Endothelial cell of umbilical vein (primary cell): ENCODE measurements around the gene COL4A2. TPM values are rescaled to one million over a fixed set of nuclear protein-coding genes. Genes with fewer than 3 reads are reported as not detected.

Source experiments
- BruUV-seq: library from RNA; stranded (reverse); fragments of 400-500 nt; replicated peaks from 2 replicates; lab custom pipeline; 2021; lab: Mats Ljungman, UMichigan
- CTCF ChIA-PET: fragments of 300-600, 350-600 bp; sonication (Branson Sonifier 250); formaldehyde crosslinking; loops from one replicate; lab custom pipeline; 2021; ENCODE audit warnings: antibody characterized with exemption, inconsistent platforms; lab: Charles Lee
- POLR2A ChIA-PET: fragments of 300-600, 350-600 bp; sonication (Branson Sonifier 250); formaldehyde crosslinking; loops from one replicate; lab custom pipeline; 2021; ENCODE audit warnings: antibody characterized with exemption, inconsistent platforms; lab: Charles Lee
- DNase-seq: peaks from one replicate; pipeline ENCODE4 v3.0.0-alpha.2; 2011; ENCODE audit warnings: low read depth, low spot score
- FAIRE-seq: peaks from 2 replicates; lab custom pipeline; 2011; peaks lifted over from hg19 to GRCh38; lab: Jason Lieb, UNC
- H2AFZ ChIP-seq: 2 replicates; pipeline ENCODE4 v1.6.0; 2012; ENCODE audit warnings: low read depth, low read length, control low read depth, inconsistent platforms
- H3K27ac ChIP-seq: 2 replicates; pipeline ENCODE4 v1.5.1; 2011; ENCODE audit warnings: low read depth, mild to moderate bottlenecking, control low read depth, low read length, moderate library complexity; ENCODE audit not compliant: insufficient read depth
- H3K27me3 ChIP-seq, 2 experiments: 2 replicates each; pipeline versions ENCODE4 v1.6.0 to v1.6.1; 2011; ENCODE audit warnings: low read length in 2 of 2, mixed read lengths in 1 of 2; ENCODE audit not compliant: control insufficient read depth in 2 of 2, insufficient read depth in 2 of 2
- H3K36me3 ChIP-seq, 2 experiments: 2 replicates in 1 of 2; 3 replicates in 1 of 2; pipeline ENCODE4 v1.5.1; 2011; ENCODE audit warnings: low read length in 2 of 2, mild to moderate bottlenecking in 1 of 2, moderate library complexity in 1 of 2; ENCODE audit not compliant: control insufficient read depth in 2 of 2, insufficient read depth in 2 of 2; ENCODE audit errors: extremely low read depth in 1 of 2
- H3K4me1 ChIP-seq: 3 replicates; pipeline ENCODE4 v1.5.1; 2011; ENCODE audit warnings: mild to moderate bottlenecking, low read length; ENCODE audit not compliant: control insufficient read depth, insufficient read depth; ENCODE audit errors: extremely low read depth
- H3K4me2 ChIP-seq: 2 replicates; pipeline ENCODE4 v1.6.1; 2011; ENCODE audit warnings: low read length, control low read depth, mixed read lengths; ENCODE audit not compliant: insufficient read depth
- H3K4me3 ChIP-seq, 3 experiments: fragments of 200-600 bp in 1 of 3; sonication (generic), shearing (Covaris generic) in 1 of 3; replicated peaks in 1 of 3; 2 replicates each; pipeline ENCODE4 v1.5.1; 2011 to 2016; ENCODE audit warnings: control low read depth in 3 of 3, low read length in 3 of 3, mild to moderate bottlenecking in 2 of 3, inconsistent platforms in 1 of 3, low read depth in 1 of 3, moderate library complexity in 1 of 3; ENCODE audit not compliant: insufficient read depth in 1 of 3
- H3K79me2 ChIP-seq: 2 replicates; pipeline ENCODE4 v1.6.0; 2012; ENCODE audit warnings: low read length, inconsistent platforms; ENCODE audit not compliant: control insufficient read depth, insufficient read depth
- H3K9ac ChIP-seq: replicated peaks from 2 replicates; pipeline ENCODE3; 2011; ENCODE audit warnings: low read length, control low read depth; ENCODE audit not compliant: insufficient read depth; ENCODE audit errors: extremely low read depth
- H3K9me1 ChIP-seq: replicated peaks from 3 replicates; pipeline ENCODE4 v1.6.0; 2011; ENCODE audit warnings: mild to moderate bottlenecking, low read length; ENCODE audit not compliant: control insufficient read depth, insufficient read depth; ENCODE audit errors: extremely low read depth
- H3K9me3 ChIP-seq: replicated peaks from 2 replicates; pipeline ENCODE4 v1.5.1; 2012; ENCODE audit warnings: low read length, inconsistent platforms; ENCODE audit not compliant: control insufficient read depth, insufficient read depth
- H4K20me1 ChIP-seq: replicated peaks from 2 replicates; pipeline ENCODE3; 2011; ENCODE audit warnings: mild to moderate bottlenecking, low read length; ENCODE audit not compliant: control insufficient read depth, insufficient read depth; ENCODE audit errors: extremely low read depth
- EZH2 ChIP-seq: IDR thresholded peaks from 2 replicates; pipeline ENCODE4 v1.6.1; 2012; ENCODE audit warnings: borderline replicate concordance, low read depth, mild to moderate bottlenecking, moderate library complexity, low read length, inconsistent platforms; ENCODE audit not compliant: severe bottlenecking
- FOS ChIP-seq: IDR thresholded peaks from 2 replicates; pipeline ENCODE4 v1.6.1; 2011; ENCODE audit warnings: mild to moderate bottlenecking, low read length, moderate library complexity, borderline replicate concordance; ENCODE audit not compliant: insufficient read depth
- GATA2 ChIP-seq: IDR thresholded peaks from 2 replicates; pipeline ENCODE4 v1.7.0; 2011; ENCODE audit warnings: low read depth, mild to moderate bottlenecking, moderate library complexity, mixed read lengths, low read length; ENCODE audit not compliant: insufficient read length, insufficient read depth
- JUN ChIP-seq: IDR thresholded peaks from 2 replicates; pipeline ENCODE4 v1.6.1; 2011; ENCODE audit warnings: borderline replicate concordance, low read depth; ENCODE audit not compliant: insufficient read length, insufficient read depth
- POLR2A ChIP-seq: IDR thresholded peaks from 2 replicates; pipeline ENCODE4 v1.6.1; 2012; ENCODE audit warnings: low read depth, mild to moderate bottlenecking, control low read depth, low read length
- POLR2AphosphoS5 ChIP-seq: IDR thresholded peaks from 2 replicates; pipeline ENCODE4 v1.6.1; 2012; ENCODE audit warnings: low read depth, mild to moderate bottlenecking, control low read depth, low read length, moderate library complexity; ENCODE audit not compliant: insufficient read depth
- dilution Hi-C: fragments of 300-500 bp; cut with MboI; formaldehyde crosslinking; loops from one replicate; pipeline ENCODE4 v1.15.0; 2019; ENCODE audit warnings: low sequenced_read_pairs; ENCODE audit not compliant: extremely low pct_ligation_motif_present
- intact Hi-C: fragments of 100-400 bp; cut with micrococcal nuclease; formaldehyde crosslinking; loops from one replicate; pipeline ENCODE4 v1.10.0; 2022
- polyA plus RNA-seq, 4 experiments: library from polyadenylated mRNA; depleted of rRNA in 3 of 4; stranded (reverse) in 3 of 4; unstranded in 1 of 4; fragments of >200 nt; gene quantifications; 2 replicates each; pipeline versions ENCODE4 v1.2.1 to v1.2.3, GENCODE V29; 2011 to 2012; ENCODE audit warnings: missing spikeins in 1 of 4
- total RNA-seq: library from RNA; stranded (reverse); gene quantifications from 2 replicates; pipeline ENCODE4 v1.2.3, GENCODE V29; 2021
- TF ChIP-seq, protein P1 (sequence below): IDR thresholded peaks from 2 replicates; pipeline ENCODE4 v1.6.1; 2011; ENCODE audit not compliant: insufficient read depth, insufficient read length
- TF ChIP-seq, protein P2 (sequence below), 2 donors: IDR thresholded peaks; 1 replicate in 1 of 2; 2 replicates in 1 of 2; pipeline ENCODE4 v1.5.1; 2011; ENCODE audit warnings: low read length in 2 of 2, mild to moderate bottlenecking in 2 of 2, moderate library complexity in 2 of 2, control low read depth in 1 of 2, inconsistent platforms in 1 of 2, low read depth in 1 of 2; ENCODE audit not compliant: insufficient read depth in 1 of 2; ENCODE audit errors: extremely low read depth in 1 of 2

COL4A2 gene
- total and polyA plus RNA-seq, 2 donors (not counting 3 experiments of a cell fraction or from before 2014, with no cell fraction given) = 792 to 940 TPM

DNA sequence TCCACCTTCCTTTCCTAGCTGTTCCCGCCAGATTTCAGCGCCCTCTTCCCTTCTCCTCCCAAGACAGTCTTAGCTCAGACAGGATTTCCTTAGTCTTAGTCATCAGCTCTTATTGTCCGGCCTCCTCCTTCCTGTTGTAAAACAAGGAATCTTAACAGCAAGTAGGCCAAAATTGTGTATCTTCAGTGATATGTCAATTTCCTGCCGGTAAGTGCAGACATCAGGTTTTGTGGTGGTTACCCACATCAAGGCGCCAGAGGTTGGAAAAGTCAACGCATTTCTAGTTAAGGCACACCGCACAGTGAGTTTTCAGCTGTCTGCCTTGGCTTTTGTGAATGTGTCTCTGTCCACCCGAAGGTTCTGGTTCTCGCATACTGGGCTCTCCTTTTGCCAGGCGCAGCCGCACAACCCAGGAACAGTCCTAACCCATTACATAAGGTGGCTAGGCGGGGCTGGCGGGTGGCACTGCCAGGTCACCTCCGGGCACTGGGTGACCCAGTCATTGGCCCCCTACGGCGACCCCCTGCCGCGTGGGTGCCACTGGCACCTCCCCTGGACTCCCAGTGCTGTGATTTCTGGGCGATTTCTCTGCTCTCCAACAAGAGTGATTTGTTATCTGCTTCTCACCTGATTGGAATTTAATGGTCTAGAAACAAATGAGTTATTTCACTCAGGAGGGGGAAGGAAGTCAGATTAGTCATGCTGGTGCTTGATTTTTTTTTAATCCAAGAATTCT, 12.9 kb downstream of the COL4A2 start:
- TF ChIP-seq, protein P1, sequence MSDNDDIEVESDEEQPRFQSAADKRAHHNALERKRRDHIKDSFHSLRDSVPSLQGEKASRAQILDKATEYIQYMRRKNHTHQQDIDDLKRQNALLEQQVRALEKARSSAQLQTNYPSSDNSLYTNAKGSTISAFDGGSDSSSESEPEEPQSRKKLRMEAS = no peak
- TF ChIP-seq, protein P2, sequence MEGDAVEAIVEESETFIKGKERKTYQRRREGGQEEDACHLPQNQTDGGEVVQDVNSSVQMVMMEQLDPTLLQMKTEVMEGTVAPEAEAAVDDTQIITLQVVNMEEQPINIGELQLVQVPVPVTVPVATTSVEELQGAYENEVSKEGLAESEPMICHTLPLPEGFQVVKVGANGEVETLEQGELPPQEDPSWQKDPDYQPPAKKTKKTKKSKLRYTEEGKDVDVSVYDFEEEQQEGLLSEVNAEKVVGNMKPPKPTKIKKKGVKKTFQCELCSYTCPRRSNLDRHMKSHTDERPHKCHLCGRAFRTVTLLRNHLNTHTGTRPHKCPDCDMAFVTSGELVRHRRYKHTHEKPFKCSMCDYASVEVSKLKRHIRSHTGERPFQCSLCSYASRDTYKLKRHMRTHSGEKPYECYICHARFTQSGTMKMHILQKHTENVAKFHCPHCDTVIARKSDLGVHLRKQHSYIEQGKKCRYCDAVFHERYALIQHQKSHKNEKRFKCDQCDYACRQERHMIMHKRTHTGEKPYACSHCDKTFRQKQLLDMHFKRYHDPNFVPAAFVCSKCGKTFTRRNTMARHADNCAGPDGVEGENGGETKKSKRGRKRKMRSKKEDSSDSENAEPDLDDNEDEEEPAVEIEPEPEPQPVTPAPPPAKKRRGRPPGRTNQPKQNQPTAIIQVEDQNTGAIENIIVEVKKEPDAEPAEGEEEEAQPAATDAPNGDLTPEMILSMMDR (IDR thresholded peaks at IDR 0.05; ENCODE audit: extremely low read depth in 1 of 2, insufficient read depth in 1 of 2, low read depth in 1 of 2, low read length in 2 of 2) = no peak
- TF ChIP-seq EZH2 (no peak), POLR2A (no peak), JUN (peak; percentile 92), FOS (peak; percentile 88), POLR2AphosphoS5 (peak; percentile 80), GATA2 (peak; percentile 7)
- ChIA-PET CTCF (interaction anchor here (0.8 to 1.5 kb wide), 6 partner anchors 12 to 98 kb away, joined by 3 to 8 read pairs (median 4); partner anchors contain the start of genes COL4A1 and COL4A2), POLR2A (interaction anchor here (0.6 to 1.0 kb wide), 3 partner anchors 12 to 28 kb away, joined by 3 to 8 read pairs (median 3); no protein-coding TSS in a partner anchor)
- peak overlapping the region; percentile 85 for H3K9ac ChIP-seq
- DNase-seq (peak; percentile 87), FAIRE-seq (peak; percentile 84)
- H3K27me3 ChIP-seq = no peaks in the 10 kb centered on the region
- dilution Hi-C loops (no loop called here), intact Hi-C loops (loop anchor here (1.0 kb wide), 6 partner anchors 12 to 92 kb away; no protein-coding TSS in a partner anchor)
- no peak overlapping the region for H2AFZ ChIP-seq
- peak overlapping the region; percentile 44 for H3K4me2 ChIP-seq
- TSS peak; percentile 60 for BruUV-seq
- H3K4me1 ChIP-seq = peaks cover 36% of the 10 kb centered on the region
- peak overlapping the region in 1 of 3 experiments; percentile 30 for H3K4me3 ChIP-seq
- H3K36me3 ChIP-seq = peaks cover 3 to 8% of the 10 kb centered on the region in 2 experiments
- peak overlapping the region; percentile 97 for H3K27ac ChIP-seq
- H3K79me2 ChIP-seq = peaks cover 70% of the 10 kb centered on the region
- H3K9me1 ChIP-seq = no peaks in the 10 kb centered on the region
- no peaks in the 10 kb centered on the region for H4K20me1 ChIP-seq
- no peaks in the 10 kb centered on the region for H3K9me3 ChIP-seq
